Mesenchymal stem cell (in vitro differentiated cells and primary cell): ENCODE measurements around the gene BTN3A1.

ENCODE experiments used
- DNase-seq: peaks from one replicate; pipeline ENCODE4 v3.0.0-alpha.2; 2013
- H2AFZ ChIP-seq: one replicate; pipeline ENCODE4 v1.6.1; 2013; ENCODE audit warnings: low read depth, mild to moderate bottlenecking, control low read depth, inconsistent platforms, low read length, moderate library complexity
- H2AK5ac ChIP-seq: 2 replicates; pipeline ENCODE4 v1.6.1; 2013; ENCODE audit warnings: low read length, moderate library complexity, mild to moderate bottlenecking, inconsistent platforms; ENCODE audit not compliant: severe bottlenecking
- H2BK120ac ChIP-seq: one replicate; pipeline ENCODE4 v1.6.1; 2013; ENCODE audit warnings: low read depth, mild to moderate bottlenecking, inconsistent platforms, low read length, moderate library complexity
- H2BK12ac ChIP-seq, 2 experiments: one replicate each; pipeline ENCODE4 v1.6.1; 2013; ENCODE audit warnings: inconsistent platforms in 2 of 2, low read length in 2 of 2, mild to moderate bottlenecking in 2 of 2, moderate library complexity in 2 of 2, control low read depth in 1 of 2
- H2BK15ac ChIP-seq: one replicate; pipeline ENCODE4 v1.6.1; 2013; ENCODE audit warnings: mild to moderate bottlenecking, low read depth, inconsistent platforms; ENCODE audit not compliant: poor library complexity, severe bottlenecking
- H2BK5ac ChIP-seq: 2 replicates; pipeline ENCODE4 v1.6.1; 2013; ENCODE audit warnings: low read depth, mild to moderate bottlenecking, low read length, control low read depth, inconsistent platforms; ENCODE audit not compliant: poor library complexity, severe bottlenecking
- H3K14ac ChIP-seq, 2 experiments: one replicate each; pipeline ENCODE4 v1.6.1; 2013; ENCODE audit warnings: inconsistent platforms in 2 of 2, low read length in 2 of 2, control low read depth in 1 of 2, mild to moderate bottlenecking in 1 of 2, moderate library complexity in 1 of 2
- H3K18ac ChIP-seq, 2 experiments: one replicate each; pipeline ENCODE4 v1.6.1; 2013; ENCODE audit warnings: inconsistent platforms in 2 of 2, low read length in 2 of 2, control low read depth in 1 of 2, low read depth in 1 of 2, mild to moderate bottlenecking in 1 of 2
- H3K23ac ChIP-seq, 2 experiments: one replicate each; pipeline ENCODE4 v1.6.1; 2013; ENCODE audit warnings: inconsistent platforms in 2 of 2, low read length in 2 of 2, mild to moderate bottlenecking in 2 of 2, moderate library complexity in 2 of 2, control low read depth in 1 of 2
- H3K27ac ChIP-seq: 2 replicates; pipeline ENCODE4 v1.5.1; 2013; ENCODE audit warnings: mild to moderate bottlenecking, moderate library complexity, low read length, control low read depth, inconsistent platforms; ENCODE audit not compliant: poor library complexity, severe bottlenecking
- H3K27me3 ChIP-seq, 2 experiments: 2 replicates each; pipeline versions ENCODE4 v1.6.1 to v1.7.0; 2013; ENCODE audit warnings: low read length in 2 of 2, mild to moderate bottlenecking in 2 of 2, moderate library complexity in 2 of 2, control low read depth in 1 of 2, inconsistent platforms in 1 of 2; ENCODE audit not compliant: control insufficient read depth in 1 of 2, insufficient read depth in 1 of 2
- H3K36me3 ChIP-seq, 2 experiments: 2 replicates each; pipeline versions ENCODE4 v1.6.1 to v1.7.0; 2013; ENCODE audit warnings: low read length in 2 of 2, control low read depth in 1 of 2, inconsistent platforms in 1 of 2, low read depth in 1 of 2, mild to moderate bottlenecking in 1 of 2; ENCODE audit not compliant: insufficient read depth in 2 of 2, control insufficient read depth in 1 of 2
- H3K4ac ChIP-seq, 2 experiments: one replicate each; pipeline ENCODE4 v1.6.1; 2013; ENCODE audit warnings: inconsistent platforms in 2 of 2, low read length in 2 of 2, mild to moderate bottlenecking in 2 of 2, moderate library complexity in 2 of 2, control low read depth in 1 of 2, low read depth in 1 of 2
- H3K4me1 ChIP-seq: 2 replicates; pipeline ENCODE4 v1.6.1; 2013; ENCODE audit warnings: low read depth, low read length, control low read depth; ENCODE audit not compliant: control insufficient read depth, insufficient read depth
- H3K4me2 ChIP-seq: 2 replicates; pipeline ENCODE4 v1.6.1; 2013; ENCODE audit warnings: low read length, mild to moderate bottlenecking, inconsistent platforms; ENCODE audit not compliant: poor library complexity, severe bottlenecking
- H3K4me3 ChIP-seq, 2 experiments: 2 replicates each; pipeline versions ENCODE4 v1.5.1 to v1.7.0; 2013; ENCODE audit warnings: low read length in 2 of 2, mild to moderate bottlenecking in 2 of 2, control low read depth in 1 of 2, low read depth in 1 of 2; ENCODE audit not compliant: insufficient read depth in 1 of 2
- H3K79me1 ChIP-seq: replicated peaks from 2 replicates; pipeline ENCODE4 v1.6.1; 2013; ENCODE audit warnings: mild to moderate bottlenecking, control low read depth, low read length, inconsistent platforms; ENCODE audit not compliant: poor library complexity, severe bottlenecking
- H3K9ac ChIP-seq: 2 replicates; pipeline ENCODE4 v1.7.0; 2013; ENCODE audit warnings: mild to moderate bottlenecking, low read length, moderate library complexity
- H3K9me3 ChIP-seq: 2 replicates; pipeline ENCODE4 v1.7.0; 2013; ENCODE audit warnings: mild to moderate bottlenecking, low read length; ENCODE audit not compliant: control insufficient read depth
- H4K8ac ChIP-seq: one replicate; pipeline ENCODE4 v1.6.1; 2013; ENCODE audit warnings: inconsistent platforms, mild to moderate bottlenecking, low read length, moderate library complexity
- H4K91ac ChIP-seq: one replicate; pipeline ENCODE4 v1.6.1; 2013; ENCODE audit warnings: mild to moderate bottlenecking, low read length, inconsistent platforms
- WGBS: methylation state at CpG from one replicate; pipeline ENCODE4 v1.1.7; 2013; ENCODE audit warnings: mixed read lengths; 5-methylcytosine and 5-hydroxymethylcytosine counted together

The BTN3A1 gene

DNA sequence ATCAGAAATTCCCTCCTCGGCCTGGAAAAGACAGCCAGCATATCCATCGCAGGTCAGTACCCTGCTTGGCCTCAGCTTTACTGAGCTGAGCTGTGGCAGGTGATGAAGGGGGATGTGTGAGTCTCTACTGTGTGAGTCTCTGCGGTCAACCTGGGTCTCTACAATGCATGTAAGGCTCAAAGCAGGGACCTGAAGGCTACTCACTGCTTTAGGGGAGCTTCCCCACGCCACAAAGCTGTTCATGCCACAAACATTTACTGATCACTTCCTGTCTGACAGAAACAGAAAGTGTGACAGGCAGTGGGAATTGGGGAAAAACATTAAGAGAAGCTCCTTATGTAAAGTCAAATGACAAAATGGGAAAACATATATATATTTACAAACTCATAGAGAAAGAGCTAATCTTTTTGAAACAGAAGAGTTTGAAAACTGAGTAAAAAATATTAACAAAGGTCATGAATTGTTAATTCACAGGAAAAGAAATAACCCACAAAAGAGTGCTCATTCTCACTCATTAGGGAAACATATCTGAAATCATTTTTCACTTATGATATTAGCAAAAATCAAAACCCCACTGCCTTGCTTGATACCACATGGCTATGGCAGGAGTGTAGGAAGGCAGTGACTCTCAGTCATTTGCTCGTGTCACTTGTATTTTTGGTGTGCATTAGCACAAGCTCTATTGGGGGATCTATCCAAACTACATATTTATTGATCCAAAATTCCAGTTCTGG lies 44.0 kb downstream of the BTN3A1 start:
- Histone ChIP-seq H2BK15ac (no peak overlapping the region), H2BK120ac (no peak overlapping the region), H3K36me3 (peaks cover 13 to 69% of the 10 kb centered on the region in 2 experiments), H3K79me1 (peaks cover 3% of the 10 kb centered on the region), H3K27me3 (no peaks in the 10 kb centered on the region), H3K4ac (no peak overlapping the region), H3K27ac (no peak overlapping the region), H2BK5ac (no peak overlapping the region), H2AFZ (no peak overlapping the region), H3K14ac (no peak overlapping the region), H3K4me1 (peaks cover 3% of the 10 kb centered on the region), H3K18ac (no peak overlapping the region), H4K8ac (no peak overlapping the region), H3K9ac (no peak overlapping the region), H3K4me2 (no peak overlapping the region), H2BK12ac (no peak overlapping the region), H3K9me3 (no peaks in the 10 kb centered on the region), H3K23ac (no peak overlapping the region), H3K4me3 (no peak overlapping the region), H2AK5ac (no peak overlapping the region), H4K91ac (peak overlapping the region; percentile 56)
- 55% methylated on average over 4 of the region's 5 CpGs for WGBS
- no peak for DNase-seq

DNA sequence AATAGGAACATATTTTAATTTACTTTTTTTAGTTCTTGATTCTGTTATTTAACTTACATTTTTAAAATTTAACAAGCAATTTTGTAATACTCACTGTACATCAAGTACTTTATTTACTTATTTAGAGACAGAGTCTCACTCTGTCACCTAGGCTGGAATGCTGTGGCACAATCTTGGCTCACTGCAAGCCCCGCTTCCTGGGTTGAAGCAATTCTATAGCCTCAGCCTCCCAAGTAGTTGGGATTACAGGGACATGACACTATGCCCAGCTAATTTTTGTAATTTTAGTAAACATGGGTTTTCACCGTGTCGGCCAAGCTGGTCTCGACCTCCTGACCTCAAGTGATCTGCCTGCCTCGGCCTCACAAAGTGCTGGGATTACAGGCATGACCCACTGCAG lies 45.2 kb downstream of the BTN3A1 start:
- H2BK5ac ChIP-seq, result no peak overlapping the region
- H3K27ac ChIP-seq, result no peak overlapping the region
- H3K36me3 ChIP-seq, result peaks cover 15 to 81% of the 10 kb centered on the region in 2 experiments
- H3K23ac ChIP-seq, result no peak overlapping the region
- H3K9ac ChIP-seq, result no peak overlapping the region
- H4K91ac ChIP-seq, result no peak overlapping the region
- DNase-seq, result no peak
- H3K9me3 ChIP-seq, result no peaks in the 10 kb centered on the region
- WGBS, result 89% methylated on average over 5 of the region's 5 CpGs
- no peak overlapping the region for H2AK5ac ChIP-seq
- no peaks in the 10 kb centered on the region for H3K4me1 ChIP-seq
- H2AFZ ChIP-seq, result no peak overlapping the region
- H3K27me3 ChIP-seq, result no peaks in the 10 kb centered on the region
- H3K18ac ChIP-seq, result no peak overlapping the region
- H2BK120ac ChIP-seq, result no peak overlapping the region
- no peaks in the 10 kb centered on the region for H3K79me1 ChIP-seq
- no peak overlapping the region for H2BK12ac ChIP-seq
- no peak overlapping the region for H4K8ac ChIP-seq
- no peak overlapping the region for H3K14ac ChIP-seq
- H3K4me2 ChIP-seq, result no peak overlapping the region
- no peak overlapping the region for H2BK15ac ChIP-seq
- H3K4ac ChIP-seq, result no peak overlapping the region
- H3K4me3 ChIP-seq, result no peak overlapping the region

DNA sequence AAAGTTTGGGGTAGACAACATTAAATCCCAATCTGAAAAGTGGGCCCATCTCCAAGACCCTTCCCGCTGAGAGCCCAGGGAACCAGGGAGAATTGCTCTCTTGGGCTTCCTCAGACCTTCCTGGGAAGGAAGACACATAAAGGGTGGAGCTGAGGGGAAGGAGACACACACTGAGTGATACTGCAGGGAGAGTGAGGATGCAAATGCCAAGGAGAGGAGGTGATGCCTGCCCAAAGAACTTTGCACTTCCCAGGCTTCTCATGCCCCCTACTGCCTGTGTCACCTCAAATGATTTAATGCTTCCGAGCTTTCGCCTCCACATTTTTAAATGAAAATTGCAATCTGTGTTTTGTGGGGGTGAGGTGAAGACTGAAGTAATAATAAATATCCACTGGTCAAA lies 48.2 kb downstream of the BTN3A1 start:
- H3K27me3 ChIP-seq, result no peaks in the 10 kb centered on the region
- no peak overlapping the region for H3K4ac ChIP-seq
- H3K23ac ChIP-seq, result no peak overlapping the region
- H2AK5ac ChIP-seq, result no peak overlapping the region
- no peak overlapping the region for H3K18ac ChIP-seq
- H2AFZ ChIP-seq, result no peak overlapping the region
- no peak overlapping the region for H2BK120ac ChIP-seq
- no peak overlapping the region for H2BK5ac ChIP-seq
- no peak overlapping the region for H4K8ac ChIP-seq
- H3K4me1 ChIP-seq, result no peaks in the 10 kb centered on the region
- no peaks in the 10 kb centered on the region for H3K9me3 ChIP-seq
- no peaks in the 10 kb centered on the region for H3K79me1 ChIP-seq
- H3K9ac ChIP-seq, result no peak overlapping the region
- WGBS, result 100% methylated on average over 3 of the region's 3 CpGs
- no peak overlapping the region for H2BK12ac ChIP-seq
- H3K36me3 ChIP-seq, result peaks cover 15 to 68% of the 10 kb centered on the region in 2 experiments
- H3K14ac ChIP-seq, result no peak overlapping the region
- no peak for DNase-seq
- H2BK15ac ChIP-seq, result no peak overlapping the region
- H3K4me2 ChIP-seq, result no peak overlapping the region
- no peak overlapping the region for H4K91ac ChIP-seq
- no peak overlapping the region for H3K4me3 ChIP-seq
- no peak overlapping the region for H3K27ac ChIP-seq

DNA sequence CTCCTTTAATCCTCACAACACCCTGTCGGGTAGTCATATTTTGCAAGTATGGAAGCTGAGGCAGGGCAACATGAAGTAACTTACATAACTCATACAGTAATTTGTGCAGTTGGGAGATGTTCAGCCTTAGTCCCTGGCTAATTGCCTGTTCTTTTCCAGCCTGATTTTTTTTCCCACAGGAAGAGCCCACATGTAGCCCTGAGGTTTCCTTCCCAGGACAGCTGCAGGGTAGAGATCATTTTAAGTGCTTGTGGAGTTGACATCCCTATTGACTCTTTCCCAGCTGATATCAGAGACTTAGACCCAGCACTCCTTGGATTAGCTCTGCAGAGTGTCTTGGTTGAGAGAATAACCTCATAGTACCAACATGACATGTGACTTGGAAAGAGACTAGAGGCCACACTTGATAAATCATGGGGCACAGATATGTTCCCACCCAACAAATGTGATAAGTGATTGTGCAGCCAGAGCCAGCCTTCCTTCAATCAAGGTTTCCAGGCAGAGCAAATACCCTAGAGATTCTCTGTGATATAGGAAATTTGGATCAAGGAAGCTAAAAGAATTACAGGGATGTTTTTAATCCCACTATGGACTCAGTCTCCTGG lies 50.7 kb downstream of the BTN3A1 start:
- Histone ChIP-seq H2AK5ac (no peak overlapping the region), H3K4me2 (no peak overlapping the region), H3K18ac (no peak overlapping the region), H2BK5ac (no peak overlapping the region), H2AFZ (no peak overlapping the region), H3K4ac (no peak overlapping the region), H3K79me1 (no peaks in the 10 kb centered on the region), H4K8ac (no peak overlapping the region), H2BK12ac (no peak overlapping the region), H3K27ac (no peak overlapping the region), H3K23ac (no peak overlapping the region), H3K9me3 (no peaks in the 10 kb centered on the region), H4K91ac (no peak overlapping the region), H3K36me3 (peaks cover 12 to 44% of the 10 kb centered on the region in 2 experiments), H3K9ac (no peak overlapping the region), H3K27me3 (no peaks in the 10 kb centered on the region), H2BK120ac (no peak overlapping the region), H2BK15ac (no peak overlapping the region), H3K14ac (no peak overlapping the region), H3K4me3 (no peak overlapping the region), H3K4me1 (peaks cover 3% of the 10 kb centered on the region)
- 100% methylated on average over 1 of the region's 1 CpG for WGBS
- no peak for DNase-seq
